Measurements from ENCODE around the gene CRYZ.
"Not testable (repeated sequence)": the region's sequence is repeated elsewhere in the genome, so short reads cannot be mapped to it uniquely, and the experiment has no call there.

Gene CRYZ

DNA sequence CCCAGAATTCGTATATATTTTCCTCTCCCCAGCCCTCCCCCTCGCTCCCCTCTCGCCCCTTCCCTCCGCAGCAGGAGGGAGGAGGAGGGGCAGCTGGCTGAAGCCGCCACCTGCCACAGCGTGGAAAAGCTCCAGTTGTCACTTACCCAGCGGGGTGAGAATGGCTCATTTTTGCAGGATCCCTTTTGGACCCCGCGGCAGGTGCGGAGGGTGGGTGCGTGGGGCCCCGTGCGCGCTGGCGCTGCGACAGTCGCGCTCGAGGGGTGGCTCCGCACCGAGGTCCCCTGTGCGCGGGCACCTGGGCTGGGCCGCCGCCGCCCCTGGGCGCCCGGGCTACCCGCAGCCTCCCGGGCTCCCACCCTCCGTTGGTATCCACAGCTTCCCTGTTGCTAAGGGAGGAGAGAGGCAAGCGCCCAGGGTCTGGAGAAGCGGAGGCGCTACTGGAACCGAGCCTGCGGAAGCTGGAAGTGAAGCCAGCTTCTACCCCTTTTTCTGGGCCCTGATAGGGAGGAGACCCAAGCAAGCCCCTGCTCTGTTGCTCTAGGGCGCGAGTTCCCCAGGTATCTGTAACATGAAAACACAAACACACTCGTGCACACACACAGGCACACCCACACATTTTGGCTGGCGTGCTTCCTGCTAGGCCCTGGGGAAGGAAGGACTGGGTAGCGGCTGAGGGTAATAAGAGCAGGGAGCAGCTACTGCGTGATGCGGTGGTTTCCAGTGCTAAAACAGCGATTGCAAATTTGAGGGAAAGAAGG is 59.3 kb downstream of the CRYZ start, which contains the start of gene ERICH3:
Gene ERICH3 (minus strand): TSS at position 442 of the 761 bp plus-strand sequence. CDS start 273 bp downstream, at position 169.
- Histone ChIP-seq H3K4me3 (ENCODE audit: insufficient read depth, low read depth, low read length, poor library complexity, severe bottlenecking) (no peak within 1 kb of the TSS), H3K4me1 (ENCODE audit: control insufficient read depth, insufficient read depth, low read length, poor library complexity, severe bottlenecking) (no peaks in the 10 kb centered on the region), H3K27ac (ENCODE audit: insufficient read depth, low read length, poor library complexity, severe bottlenecking) (no peak within 1 kb of the TSS), H3K27me3 (replicated peaks; ENCODE audit: control insufficient read depth, insufficient read depth, low read length, poor library complexity, severe bottlenecking) (peaks cover 7% of the 10 kb centered on the region), H3K36me3 (ENCODE audit: control insufficient read depth, insufficient read depth, low read length) (no peaks in the 10 kb centered on the region), H3K9me3 (ENCODE audit: control insufficient read depth, low read length) (no peaks in the 10 kb centered on the region)
- no peak for DNase-seq

DNA sequence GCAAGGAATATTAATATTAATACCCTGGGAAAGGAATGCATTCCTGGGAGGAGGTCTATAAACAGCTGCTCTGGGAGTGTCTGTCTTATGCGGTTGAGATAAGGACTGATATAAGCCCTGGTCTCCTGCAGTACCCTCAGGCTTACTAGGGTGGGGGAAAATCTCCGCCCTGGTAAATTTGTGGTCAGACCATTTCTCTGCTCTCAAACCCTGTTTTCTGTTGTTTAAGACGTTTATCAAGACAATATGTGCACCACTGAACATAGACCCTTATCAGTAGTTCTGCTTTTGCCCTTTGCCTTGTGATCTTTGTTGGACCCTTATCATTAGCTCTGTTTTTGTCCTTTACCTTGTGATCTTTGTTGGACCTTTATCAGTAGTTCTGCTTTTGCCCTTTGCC is 62.0 kb downstream of the CRYZ start:
- H3K27ac ChIP-seq (ENCODE audit: insufficient read depth, low read length, poor library complexity, severe bottlenecking); H3K4me3 ChIP-seq (ENCODE audit: insufficient read depth, low read depth, low read length, poor library complexity, severe bottlenecking); H3K4me1 ChIP-seq (ENCODE audit: control insufficient read depth, insufficient read depth, low read length, poor library complexity, severe bottlenecking); H3K27me3 ChIP-seq (replicated peaks; ENCODE audit: control insufficient read depth, insufficient read depth, low read length, poor library complexity, severe bottlenecking); H3K36me3 ChIP-seq (ENCODE audit: control insufficient read depth, insufficient read depth, low read length); H3K9me3 ChIP-seq (ENCODE audit: control insufficient read depth, low read length); DNase-seq: not testable (repeated sequence)
